ENCODE data around the gene SDCBP2. TPM values are rescaled to one million over a fixed set of nuclear protein-coding genes. Genes with fewer than 3 reads are reported as not detected.
"Not testable (repeated sequence)": the region's sequence is repeated elsewhere in the genome, so short reads cannot be mapped to it uniquely, and the experiment has no call there.

The SDCBP2 gene
- total RNA-seq, 2 donors from 2014 or later = 2.9 to 3.9 TPM

GRCh38 chr20:1357921-1358671, 29.2 kb upstream of the SDCBP2 start:
- DNase-seq (ENCODE audit: low spot score) = no peak
- Histone ChIP-seq H3K36me3 (peaks cover 18% of the 10 kb centered on the region), H3K4me1 (no peaks in the 10 kb centered on the region), H3K4me3 (no peak overlapping the region), H3K27me3 (no peaks in the 10 kb centered on the region), H3K9me3 (no peaks in the 10 kb centered on the region), H3K27ac (no peak overlapping the region)
- TF ChIP-seq CTCF (IDR thresholded peaks at IDR 0.05) = no peak

- Histone ChIP-seq H3K4me3 (no peak overlapping the region), H3K9me3 (peaks cover 0 to 3% of the 10 kb centered on the region in 2 donors), H3K36me3 (peaks cover 10% of the 10 kb centered on the region), H3K27ac (no peak overlapping the region), H3K4me1 (no peaks in the 10 kb centered on the region), H3K27me3 (no peaks in the 10 kb centered on the region)
- DNase-seq (ENCODE audit: low spot score) = no peak
- no peak for TF ChIP-seq CTCF (IDR thresholded peaks at IDR 0.05)
Observed at GRCh38 chr20:1353956-1354355, 25.0 kb upstream of the SDCBP2 start.

GRCh38 chr20:1346315-1346969, 17.5 kb upstream of the SDCBP2 start:
- H3K27ac ChIP-seq = no peak overlapping the region
- peaks cover 5% of the 10 kb centered on the region for H3K36me3 ChIP-seq
- peaks cover 0 to 10% of the 10 kb centered on the region in 2 donors for H3K9me3 ChIP-seq
- H3K4me1 ChIP-seq = no peaks in the 10 kb centered on the region
- DNase-seq (ENCODE audit: low spot score) = no peak
- H3K4me3 ChIP-seq = no peak overlapping the region
- no peaks in the 10 kb centered on the region for H3K27me3 ChIP-seq
- no peak for TF ChIP-seq CTCF (IDR thresholded peaks at IDR 0.05)

- no peaks in the 10 kb centered on the region for H3K4me1 ChIP-seq
- peaks cover 5% of the 10 kb centered on the region for H3K36me3 ChIP-seq
- no peak overlapping the region for H3K4me3 ChIP-seq
- no peak overlapping the region for H3K27ac ChIP-seq
- DNase-seq (ENCODE audit: low spot score) = no peak
- peaks cover 0 to 10% of the 10 kb centered on the region in 2 donors for H3K9me3 ChIP-seq
- no peak for TF ChIP-seq CTCF (IDR thresholded peaks at IDR 0.05)
- no peaks in the 10 kb centered on the region for H3K27me3 ChIP-seq
Observed at GRCh38 chr20:1345756-1346093, 16.8 kb upstream of the SDCBP2 start.

- no peak for DNase-seq (ENCODE audit: low spot score)
Observed at GRCh38 chr20:1345030-1345755, 16.3 kb upstream of the SDCBP2 start.

GRCh38 chr20:1343446-1344124, 14.6 kb upstream of the SDCBP2 start:
- not testable (repeated sequence) for H3K27me3 ChIP-seq; H3K36me3 ChIP-seq; H3K4me3 ChIP-seq; H3K4me1 ChIP-seq; DNase-seq (ENCODE audit: low spot score); H3K27ac ChIP-seq; H3K9me3 ChIP-seq

More at GRCh38 chr20:1345030-1345755, 16.3 kb upstream of the SDCBP2 start:
- Histone ChIP-seq H3K4me3 (no peak overlapping the region), H3K4me1 (no peaks in the 10 kb centered on the region), H3K36me3 (peaks cover under 1% of the 10 kb centered on the region), H3K9me3 (peaks cover 0 to 10% of the 10 kb centered on the region in 2 donors), H3K27me3 (no peaks in the 10 kb centered on the region), H3K27ac (no peak overlapping the region)
- TF ChIP-seq CTCF (IDR thresholded peaks at IDR 0.05) = no peak

Measured in right atrium auricular region (tissue), 2 donors.